ENCODE data around the gene FLT1. TPM values are rescaled to one million over a fixed set of nuclear protein-coding genes. Genes with fewer than 3 reads are reported as not detected.

FLT1 gene
- total RNA-seq, 1 experiment from 2014 or later, result 0.25 TPM

DNA sequence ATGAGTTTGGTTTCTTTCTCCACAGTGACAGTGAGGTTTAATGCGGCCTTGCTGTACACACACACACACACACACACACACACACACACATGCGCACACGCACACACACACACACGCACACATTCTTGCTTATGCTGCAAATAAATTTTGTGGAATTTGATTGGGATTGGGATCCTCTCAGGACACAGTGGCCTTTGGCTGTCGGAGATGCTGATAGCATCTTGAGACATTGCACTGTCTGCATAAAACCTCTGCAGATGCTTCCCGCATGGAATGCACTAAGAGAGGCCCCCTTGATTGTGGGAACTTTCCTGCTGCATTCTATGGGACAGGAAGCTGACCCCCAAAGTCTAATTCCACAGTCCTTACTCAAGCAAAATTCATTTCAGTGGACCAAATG lies 145.6 kb downstream of the FLT1 start:
- no TSS peak for BruUV-seq (replicated peaks)
- intact Hi-C loops (cut with micrococcal nuclease), result no loop called here

More for the DNA sequence above, 145.6 kb downstream of the FLT1 start:
- Histone ChIP-seq H3K27ac (ENCODE audit: low read depth, low read length) (no peak overlapping the region), H3K79me2 (ENCODE audit: insufficient read depth, low read length) (no peaks in the 10 kb centered on the region), H3K9me2 (ENCODE audit: insufficient read depth) (no peaks in the 10 kb centered on the region), H3K4me2 (ENCODE audit: low read length) (no peak overlapping the region), H3K36me3 (ENCODE audit: control insufficient read depth in 1 of 2, insufficient read depth in 2 of 2, low read length in 2 of 2) (no peaks in the 10 kb centered on the region), H3K9ac (ENCODE audit: low read length) (no peak overlapping the region), H3K9me3 (ENCODE audit: control insufficient read depth in 1 of 2, insufficient read depth in 1 of 2, low read depth in 1 of 2, low read length in 2 of 2) (no peaks in the 10 kb centered on the region), H3K27me3 (ENCODE audit: insufficient read depth, low read length) (no peaks in the 10 kb centered on the region), H3K4me1 (ENCODE audit: control insufficient read depth in 1 of 2, insufficient read depth in 2 of 2, low read length in 2 of 2) (no peaks in the 10 kb centered on the region), H3K4me3 (replicated peaks in 1 of 2; ENCODE audit: low read depth in 1 of 2, low read length in 2 of 2) (no peak overlapping the region), H2AFZ (ENCODE audit: low read depth, low read length, poor library complexity, severe bottlenecking) (no peak overlapping the region), H4K20me1 (ENCODE audit: insufficient read depth) (no peaks in the 10 kb centered on the region)
- ChIA-PET RAD21 (ENCODE audit: low non-redundant PET in 1 of 2, low total read pairs in 2 of 2, uncharacterized antibody in 2 of 2, unreplicated experiment in 2 of 2) (no interaction called here), POLR2A (no interaction called here), CTCF (no interaction called here)
- TF ChIP-seq, protein P1, sequence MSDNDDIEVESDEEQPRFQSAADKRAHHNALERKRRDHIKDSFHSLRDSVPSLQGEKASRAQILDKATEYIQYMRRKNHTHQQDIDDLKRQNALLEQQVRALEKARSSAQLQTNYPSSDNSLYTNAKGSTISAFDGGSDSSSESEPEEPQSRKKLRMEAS (IDR thresholded peaks at IDR 0.05), result no peak
- TF ChIP-seq, protein P2, sequence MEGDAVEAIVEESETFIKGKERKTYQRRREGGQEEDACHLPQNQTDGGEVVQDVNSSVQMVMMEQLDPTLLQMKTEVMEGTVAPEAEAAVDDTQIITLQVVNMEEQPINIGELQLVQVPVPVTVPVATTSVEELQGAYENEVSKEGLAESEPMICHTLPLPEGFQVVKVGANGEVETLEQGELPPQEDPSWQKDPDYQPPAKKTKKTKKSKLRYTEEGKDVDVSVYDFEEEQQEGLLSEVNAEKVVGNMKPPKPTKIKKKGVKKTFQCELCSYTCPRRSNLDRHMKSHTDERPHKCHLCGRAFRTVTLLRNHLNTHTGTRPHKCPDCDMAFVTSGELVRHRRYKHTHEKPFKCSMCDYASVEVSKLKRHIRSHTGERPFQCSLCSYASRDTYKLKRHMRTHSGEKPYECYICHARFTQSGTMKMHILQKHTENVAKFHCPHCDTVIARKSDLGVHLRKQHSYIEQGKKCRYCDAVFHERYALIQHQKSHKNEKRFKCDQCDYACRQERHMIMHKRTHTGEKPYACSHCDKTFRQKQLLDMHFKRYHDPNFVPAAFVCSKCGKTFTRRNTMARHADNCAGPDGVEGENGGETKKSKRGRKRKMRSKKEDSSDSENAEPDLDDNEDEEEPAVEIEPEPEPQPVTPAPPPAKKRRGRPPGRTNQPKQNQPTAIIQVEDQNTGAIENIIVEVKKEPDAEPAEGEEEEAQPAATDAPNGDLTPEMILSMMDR (IDR thresholded peaks at IDR 0.05 in 2 of 3, conservative IDR thresholded peaks at IDR 0.05 in 1 of 3; ENCODE audit: borderline replicate concordance in 1 of 3, insufficient read depth in 1 of 3, low read depth in 2 of 3, low read length in 2 of 3), result no peak
- TF ChIP-seq POLR2A (IDR thresholded peaks at IDR 0.05; ENCODE audit: borderline replicate concordance, extremely low read depth, insufficient read depth, insufficient read length) (no peak), YY1 (IDR thresholded peaks at IDR 0.05; ENCODE audit: extremely low read depth, insufficient replicate concordance, low read depth, low read length) (no peak), ZNF274 (IDR thresholded peaks at IDR 0.05; ENCODE audit: low read depth, low read length) (no peak), RAD21 (IDR thresholded peaks at IDR 0.05; ENCODE audit: low read depth) (no peak)
- TF ChIP-seq, protein P3, sequence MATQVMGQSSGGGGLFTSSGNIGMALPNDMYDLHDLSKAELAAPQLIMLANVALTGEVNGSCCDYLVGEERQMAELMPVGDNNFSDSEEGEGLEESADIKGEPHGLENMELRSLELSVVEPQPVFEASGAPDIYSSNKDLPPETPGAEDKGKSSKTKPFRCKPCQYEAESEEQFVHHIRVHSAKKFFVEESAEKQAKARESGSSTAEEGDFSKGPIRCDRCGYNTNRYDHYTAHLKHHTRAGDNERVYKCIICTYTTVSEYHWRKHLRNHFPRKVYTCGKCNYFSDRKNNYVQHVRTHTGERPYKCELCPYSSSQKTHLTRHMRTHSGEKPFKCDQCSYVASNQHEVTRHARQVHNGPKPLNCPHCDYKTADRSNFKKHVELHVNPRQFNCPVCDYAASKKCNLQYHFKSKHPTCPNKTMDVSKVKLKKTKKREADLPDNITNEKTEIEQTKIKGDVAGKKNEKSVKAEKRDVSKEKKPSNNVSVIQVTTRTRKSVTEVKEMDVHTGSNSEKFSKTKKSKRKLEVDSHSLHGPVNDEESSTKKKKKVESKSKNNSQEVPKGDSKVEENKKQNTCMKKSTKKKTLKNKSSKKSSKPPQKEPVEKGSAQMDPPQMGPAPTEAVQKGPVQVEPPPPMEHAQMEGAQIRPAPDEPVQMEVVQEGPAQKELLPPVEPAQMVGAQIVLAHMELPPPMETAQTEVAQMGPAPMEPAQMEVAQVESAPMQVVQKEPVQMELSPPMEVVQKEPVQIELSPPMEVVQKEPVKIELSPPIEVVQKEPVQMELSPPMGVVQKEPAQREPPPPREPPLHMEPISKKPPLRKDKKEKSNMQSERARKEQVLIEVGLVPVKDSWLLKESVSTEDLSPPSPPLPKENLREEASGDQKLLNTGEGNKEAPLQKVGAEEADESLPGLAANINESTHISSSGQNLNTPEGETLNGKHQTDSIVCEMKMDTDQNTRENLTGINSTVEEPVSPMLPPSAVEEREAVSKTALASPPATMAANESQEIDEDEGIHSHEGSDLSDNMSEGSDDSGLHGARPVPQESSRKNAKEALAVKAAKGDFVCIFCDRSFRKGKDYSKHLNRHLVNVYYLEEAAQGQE (IDR thresholded peaks at IDR 0.05; ENCODE audit: low read depth), result no peak
- ATAC-seq (no peak), DNase-seq (ENCODE audit: low read depth, low spot score) (no peak)
